ENCODE measurements around the gene ADORA3.

The ADORA3 gene

DNA sequence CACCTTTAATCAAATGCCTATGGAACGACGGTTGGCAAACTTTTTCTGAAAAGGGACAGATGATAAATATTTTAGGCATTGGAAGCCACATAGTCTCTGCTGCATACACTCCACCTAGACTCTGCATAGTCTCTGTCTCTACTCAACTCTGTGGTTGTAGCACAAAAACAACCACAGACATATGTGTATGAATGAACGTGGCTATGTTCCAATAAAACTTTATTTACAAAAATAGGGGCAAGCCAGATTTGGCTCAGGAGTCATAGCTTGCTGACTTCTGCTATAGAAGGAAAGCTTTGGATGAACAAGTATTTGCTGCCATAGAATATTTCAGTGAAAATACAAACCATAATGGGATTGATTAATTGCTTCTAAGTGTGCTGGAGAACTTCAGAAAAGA, 37.5 kb upstream of the ADORA3 start:
- TF ChIP-seq, protein P1, sequence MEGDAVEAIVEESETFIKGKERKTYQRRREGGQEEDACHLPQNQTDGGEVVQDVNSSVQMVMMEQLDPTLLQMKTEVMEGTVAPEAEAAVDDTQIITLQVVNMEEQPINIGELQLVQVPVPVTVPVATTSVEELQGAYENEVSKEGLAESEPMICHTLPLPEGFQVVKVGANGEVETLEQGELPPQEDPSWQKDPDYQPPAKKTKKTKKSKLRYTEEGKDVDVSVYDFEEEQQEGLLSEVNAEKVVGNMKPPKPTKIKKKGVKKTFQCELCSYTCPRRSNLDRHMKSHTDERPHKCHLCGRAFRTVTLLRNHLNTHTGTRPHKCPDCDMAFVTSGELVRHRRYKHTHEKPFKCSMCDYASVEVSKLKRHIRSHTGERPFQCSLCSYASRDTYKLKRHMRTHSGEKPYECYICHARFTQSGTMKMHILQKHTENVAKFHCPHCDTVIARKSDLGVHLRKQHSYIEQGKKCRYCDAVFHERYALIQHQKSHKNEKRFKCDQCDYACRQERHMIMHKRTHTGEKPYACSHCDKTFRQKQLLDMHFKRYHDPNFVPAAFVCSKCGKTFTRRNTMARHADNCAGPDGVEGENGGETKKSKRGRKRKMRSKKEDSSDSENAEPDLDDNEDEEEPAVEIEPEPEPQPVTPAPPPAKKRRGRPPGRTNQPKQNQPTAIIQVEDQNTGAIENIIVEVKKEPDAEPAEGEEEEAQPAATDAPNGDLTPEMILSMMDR (conservative IDR thresholded peaks at IDR 0.05; ENCODE audit: low read depth, low read length): no peak
- no peak overlapping the region for H3K4me3 ChIP-seq (ENCODE audit: low read depth, low read length)
- DNase-seq (ENCODE audit: low read depth): no peak

- TF ChIP-seq, protein P1 (conservative IDR thresholded peaks at IDR 0.05; ENCODE audit: low read depth, low read length): no peak
- DNase-seq (ENCODE audit: low read depth): peak; percentile 90
- no peak overlapping the region for H3K4me3 ChIP-seq (ENCODE audit: low read depth, low read length)
Measured at GRCh38 chr1:111538343-111539025, 35.1 kb upstream of the ADORA3 start.

DNA sequence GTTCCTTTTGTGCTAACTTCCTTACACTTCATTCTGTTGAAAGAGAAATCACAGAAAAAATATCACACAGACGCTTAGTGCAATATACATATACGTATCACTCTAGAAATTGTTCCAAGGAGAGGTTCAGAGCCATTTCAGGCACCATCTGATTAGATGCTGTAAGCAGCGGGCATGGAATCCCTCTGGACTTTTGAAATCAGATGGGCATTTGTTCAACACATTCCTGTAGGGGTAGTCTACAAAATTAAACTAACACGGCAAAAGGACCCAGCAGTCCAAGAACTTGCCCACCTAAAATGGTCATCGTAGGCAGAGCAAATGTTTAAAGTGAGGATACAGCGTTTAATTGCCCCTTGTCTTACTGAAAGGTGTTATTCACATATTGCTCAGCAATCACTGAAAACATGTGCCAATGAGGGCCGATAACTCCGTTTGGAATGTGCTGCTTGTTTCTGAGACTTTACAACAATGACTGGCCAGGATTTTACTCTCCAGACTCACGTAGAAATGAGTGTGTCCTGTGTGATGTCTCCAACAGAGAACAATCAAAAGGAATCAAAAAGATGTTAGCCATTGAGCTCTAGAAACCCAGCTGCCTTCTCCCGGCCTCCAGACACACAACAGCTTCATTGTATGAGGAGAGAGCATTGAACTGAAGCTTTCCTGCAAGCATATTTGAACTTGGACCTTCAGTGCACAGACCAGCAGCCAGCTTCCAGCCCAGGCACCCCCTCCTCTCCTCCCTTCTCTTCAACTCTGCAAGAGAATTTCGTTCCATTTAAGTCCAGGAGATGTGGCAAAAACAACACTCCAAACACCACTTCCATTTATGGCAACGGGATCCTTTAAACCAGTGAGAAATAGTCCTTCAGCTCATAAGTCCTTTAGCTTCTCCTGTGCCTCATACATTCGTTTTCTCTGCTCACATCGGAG, 32.1 kb upstream of the ADORA3 start:
- no peak overlapping the region for H3K4me3 ChIP-seq (ENCODE audit: low read depth, low read length)
- TF ChIP-seq, protein P1 (conservative IDR thresholded peaks at IDR 0.05; ENCODE audit: low read depth, low read length): no peak
- no peak for DNase-seq (ENCODE audit: low read depth)

DNA sequence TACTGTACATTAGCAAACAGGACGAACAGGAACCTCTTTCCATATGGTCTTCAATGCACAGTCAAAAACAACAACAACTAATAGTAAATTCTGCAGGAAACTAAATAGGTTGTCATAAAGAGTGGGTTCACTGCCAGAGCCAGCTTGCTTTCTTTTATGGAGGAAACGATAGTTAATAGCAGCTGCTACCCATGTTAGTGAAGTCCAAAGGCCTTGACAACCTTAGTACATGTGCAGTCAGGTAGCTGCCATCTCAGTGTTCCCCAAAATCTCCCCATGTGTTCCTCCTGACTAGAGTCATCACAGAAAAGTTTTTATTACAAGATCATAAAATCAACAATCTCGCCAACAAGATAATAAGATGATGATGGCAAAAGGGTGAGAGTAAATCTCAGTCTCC, 16.6 kb upstream of the ADORA3 start:
- TF ChIP-seq, protein P1 (conservative IDR thresholded peaks at IDR 0.05; ENCODE audit: low read depth, low read length): no peak
- H3K4me3 ChIP-seq (ENCODE audit: low read depth, low read length): no peak overlapping the region
- no peak for DNase-seq (ENCODE audit: low read depth)

- no peak overlapping the region for H3K4me3 ChIP-seq (ENCODE audit: low read depth, low read length)
- DNase-seq (ENCODE audit: low read depth): no peak
- TF ChIP-seq, protein P1 (conservative IDR thresholded peaks at IDR 0.05; ENCODE audit: low read depth, low read length): no peak
Measured at GRCh38 chr1:111517469-111518225, 14.2 kb upstream of the ADORA3 start.

DNA sequence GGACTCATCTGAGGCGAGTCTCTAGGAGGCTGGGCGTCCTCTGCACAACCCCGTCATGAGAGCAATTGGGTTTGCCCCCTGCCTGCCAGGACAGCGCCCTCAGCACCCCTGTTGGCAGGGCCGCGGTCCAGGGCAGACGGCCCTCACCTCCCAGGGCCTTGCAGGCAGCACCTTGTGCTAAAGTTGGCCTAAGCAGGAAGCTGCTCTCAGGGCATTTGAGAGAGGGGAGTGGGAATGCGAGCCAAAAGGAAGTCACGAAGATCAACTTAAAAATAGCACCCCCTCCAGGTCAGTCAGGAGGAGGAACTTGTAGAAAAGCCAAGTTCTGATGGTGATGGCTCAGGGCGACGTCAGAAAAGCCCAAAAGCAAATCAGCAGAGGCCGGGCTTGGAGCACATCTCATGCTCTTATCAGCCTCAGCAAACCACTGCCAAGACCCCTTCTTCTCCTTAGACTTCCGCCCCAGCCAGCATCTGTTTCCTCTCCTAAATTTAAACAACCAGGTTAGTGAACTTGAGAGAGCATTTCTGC, 12.6 kb upstream of the ADORA3 start:
- DNase-seq (ENCODE audit: low read depth): peak; percentile 68
- TF ChIP-seq, protein P1 (conservative IDR thresholded peaks at IDR 0.05; ENCODE audit: low read depth, low read length): peak; percentile 52
- H3K4me3 ChIP-seq (ENCODE audit: low read depth, low read length): peak overlapping the region; percentile 40
